Prostate gland (tissue), 2 donors: Measurements from ENCODE around the gene C18orf63. TPM values are rescaled to one million over a fixed set of nuclear protein-coding genes. Genes with fewer than 3 reads are reported as not detected.

Experiments
- DNase-seq: peaks from one replicate; pipeline ENCODE4 v3.0.0-alpha.2; 2019; ENCODE audit warnings: low spot score
- H3K27ac ChIP-seq, 2 donors: fragments of 200-600 bp; sonication (generic); 2 replicates each; pipeline ENCODE4 v1.5.1; 2017 to 2019
- H3K27me3 ChIP-seq: fragments of 200-600 bp; sonication (generic); replicated peaks from 2 replicates; pipeline ENCODE4 v1.5.1; 2019; ENCODE audit not compliant: insufficient read depth
- H3K36me3 ChIP-seq, 2 donors: fragments of 200-600 bp; sonication (generic); 1 replicate in 1 of 2; 2 replicates in 1 of 2; pipeline versions ENCODE4 v1.5.1 to v1.8.1; 2017 to 2019
- H3K4me1 ChIP-seq: fragments of 200-600 bp; sonication (generic); replicated peaks from 2 replicates; pipeline ENCODE4 v1.5.1; 2019
- H3K4me3 ChIP-seq, 2 donors: fragments of 200-600 bp; sonication (generic); 2 replicates each; pipeline ENCODE4 v1.5.1; 2017 to 2019
- H3K9me3 ChIP-seq: fragments of 200-600 bp; sonication (generic); 2 replicates; pipeline ENCODE4 v1.5.1; 2017
- CTCF ChIP-seq, 4 experiments: fragments of 200-600 bp in 2 of 4; fragments of 450-650 bp in 2 of 4; sonication (generic) in 2 of 4; IDR thresholded peaks; 1 replicate in 3 of 4; 2 replicates in 1 of 4; pipeline ENCODE4 v1.5.1; 2016 to 2019; ENCODE audit warnings: antibody characterized with exemption in 4 of 4, mild to moderate bottlenecking in 2 of 4, moderate library complexity in 2 of 4
- POLR2A ChIP-seq: fragments of 450-650 bp; IDR thresholded peaks from one replicate; pipeline ENCODE4 v1.6.1; 2016; ENCODE audit warnings: antibody characterized with exemption, mild to moderate bottlenecking
- POLR2AphosphoS5 ChIP-seq: sonication (generic); formaldehyde crosslinking; IDR thresholded peaks from one replicate; pipeline ENCODE4 v1.6.1; 2017; ENCODE audit warnings: antibody characterized with exemption
- WGBS: methylation state at CpG from one replicate; pipeline ENCODE4 v1.1.5; 2018; 5-methylcytosine and 5-hydroxymethylcytosine counted together
- intact Hi-C: fragments of 100-400 bp; cut with DNase I; formaldehyde crosslinking; loops from one replicate; pipeline ENCODE4 v1.14.2; 2022
- total RNA-seq, 2 donors: library from RNA; depleted of rRNA; stranded (reverse); fragments of >200 nt; gene quantifications; one replicate each; pipeline ENCODE4 v1.1.0, GENCODE V29; 2016

Gene C18orf63
- total RNA-seq, 2 donors from 2014 or later, result 4.7 TPM; not detected in 1

- no peak for DNase-seq
- no peaks in the 10 kb centered on the region for H3K4me1 ChIP-seq
- H3K4me3 ChIP-seq, result no peak overlapping the region
- WGBS, result 84% methylated on average over 5 of the region's 5 CpGs
- intact Hi-C loops, result loop anchor here (10.0 kb wide), 1 partner anchor 83 kb away; no protein-coding TSS in a partner anchor
- H3K27ac ChIP-seq, result no peak overlapping the region
- H3K36me3 ChIP-seq, result no peaks in the 10 kb centered on the region
- H3K27me3 ChIP-seq, result no peaks in the 10 kb centered on the region
- no peak for TF ChIP-seq POLR2AphosphoS5
- TF ChIP-seq CTCF (IDR thresholded peaks at IDR 0.05), result no peak
- no peak for TF ChIP-seq POLR2A
- H3K9me3 ChIP-seq, result no peaks in the 10 kb centered on the region
Observed at GRCh38 chr18:74337155-74337911, 21.7 kb downstream of the C18orf63 start.

- Histone ChIP-seq H3K27ac (no peak overlapping the region), H3K36me3 (no peaks in the 10 kb centered on the region), H3K4me3 (no peak overlapping the region), H3K9me3 (no peaks in the 10 kb centered on the region), H3K27me3 (no peaks in the 10 kb centered on the region), H3K4me1 (no peaks in the 10 kb centered on the region)
- intact Hi-C loops, result loop anchor here (10.0 kb wide), 1 partner anchor 83 kb away; no protein-coding TSS in a partner anchor
- no peak for DNase-seq
- 76% methylated on average over 1 of the region's 1 CpG for WGBS
- TF ChIP-seq POLR2A, result no peak
- no peak for TF ChIP-seq POLR2AphosphoS5
- TF ChIP-seq CTCF (IDR thresholded peaks at IDR 0.05), result no peak
Observed at GRCh38 chr18:74337912-74338309, 22.3 kb downstream of the C18orf63 start.

- H3K27me3 ChIP-seq, result no peaks in the 10 kb centered on the region
- no peak overlapping the region for H3K27ac ChIP-seq
- intact Hi-C loops, result no loop called here
- TF ChIP-seq CTCF (IDR thresholded peaks at IDR 0.05), result peak in 3 of 4 experiments; percentile 50 to 88 (median 82)
- no peak for TF ChIP-seq POLR2A
- TF ChIP-seq POLR2AphosphoS5, result no peak
- H3K4me1 ChIP-seq, result no peaks in the 10 kb centered on the region
- DNase-seq, result peak; percentile 35
- no peaks in the 10 kb centered on the region for H3K9me3 ChIP-seq
- H3K36me3 ChIP-seq, result no peaks in the 10 kb centered on the region
- H3K4me3 ChIP-seq, result no peak overlapping the region
- WGBS, result 13% methylated on average over 4 of the region's 4 CpGs
Observed at GRCh38 chr18:74342416-74343043, 26.9 kb downstream of the C18orf63 start.

GRCh38 chr18:74346206-74346605, 30.6 kb downstream of the C18orf63 start:
- intact Hi-C loops, result no loop called here
- no peak overlapping the region for H3K27ac ChIP-seq
- no peaks in the 10 kb centered on the region for H3K27me3 ChIP-seq
- H3K9me3 ChIP-seq, result no peaks in the 10 kb centered on the region
- no peak for DNase-seq
- no peaks in the 10 kb centered on the region for H3K36me3 ChIP-seq
- H3K4me1 ChIP-seq, result no peaks in the 10 kb centered on the region
- TF ChIP-seq POLR2AphosphoS5, result no peak
- no peak for TF ChIP-seq CTCF (IDR thresholded peaks at IDR 0.05)
- TF ChIP-seq POLR2A, result no peak
- H3K4me3 ChIP-seq, result no peak overlapping the region

- Histone ChIP-seq H3K9me3 (no peaks in the 10 kb centered on the region), H3K36me3 (no peaks in the 10 kb centered on the region), H3K4me3 (no peak overlapping the region), H3K27ac (no peak overlapping the region), H3K4me1 (no peaks in the 10 kb centered on the region), H3K27me3 (no peaks in the 10 kb centered on the region)
- WGBS, result 42% methylated on average over 2 of the region's 2 CpGs
- no peak for DNase-seq
- intact Hi-C loops, result no loop called here
- TF ChIP-seq POLR2A (no peak), POLR2AphosphoS5 (no peak), CTCF (IDR thresholded peaks at IDR 0.05) (no peak)
Observed at GRCh38 chr18:74348581-74348980, 32.9 kb downstream of the C18orf63 start.
